HTR-8/SVneo (cell line): Measurements from ENCODE around the gene RELN.

Experiments used
- DNase-seq: peaks from one replicate; pipeline ENCODE4 v3.0.0; 2011; ENCODE audit warnings: low spot score, mixed read lengths; ENCODE audit not compliant: insufficient read length
- FAIRE-seq: peaks from 2 replicates; lab custom pipeline; 2011; peaks lifted over from hg19 to GRCh38; lab: Jason Lieb, UNC

The RELN gene

GRCh38 chr7:103699032-103699431, 290.4 kb downstream of the RELN start:
- no peak for DNase-seq
- no peak for FAIRE-seq

- DNase-seq (no peak), FAIRE-seq (no peak)
Measured at GRCh38 chr7:103698064-103698463, 291.4 kb downstream of the RELN start.

GRCh38 chr7:103695521-103695920, 293.9 kb downstream of the RELN start:
- FAIRE-seq = no peak
- no peak for DNase-seq

GRCh38 chr7:103694304-103694703, 295.2 kb downstream of the RELN start:
- FAIRE-seq (no peak), DNase-seq (no peak)

DNA sequence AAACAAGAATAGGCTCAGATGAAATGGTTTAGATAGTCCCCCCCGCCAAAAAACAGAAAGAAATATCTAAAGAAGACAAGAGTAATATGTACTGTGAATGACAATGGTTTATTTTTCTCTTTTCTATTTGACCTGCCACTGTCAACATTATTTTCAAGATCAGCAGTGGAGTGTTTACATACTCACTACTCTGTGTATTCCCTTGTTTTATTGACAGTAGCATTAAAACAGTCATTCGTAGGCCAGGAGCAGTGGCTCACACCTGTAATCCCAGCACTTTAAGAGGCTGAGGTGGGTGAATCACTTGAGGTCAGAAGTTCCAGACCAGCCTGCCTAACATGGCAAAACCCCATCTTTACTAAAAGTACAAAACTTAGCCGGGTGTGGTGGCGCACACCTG, 298.2 kb downstream of the RELN start:
- DNase-seq (no peak), FAIRE-seq (no peak)

- no peak for FAIRE-seq
- DNase-seq = no peak
Measured at GRCh38 chr7:103690242-103690974, 299.1 kb downstream of the RELN start.

DNA sequence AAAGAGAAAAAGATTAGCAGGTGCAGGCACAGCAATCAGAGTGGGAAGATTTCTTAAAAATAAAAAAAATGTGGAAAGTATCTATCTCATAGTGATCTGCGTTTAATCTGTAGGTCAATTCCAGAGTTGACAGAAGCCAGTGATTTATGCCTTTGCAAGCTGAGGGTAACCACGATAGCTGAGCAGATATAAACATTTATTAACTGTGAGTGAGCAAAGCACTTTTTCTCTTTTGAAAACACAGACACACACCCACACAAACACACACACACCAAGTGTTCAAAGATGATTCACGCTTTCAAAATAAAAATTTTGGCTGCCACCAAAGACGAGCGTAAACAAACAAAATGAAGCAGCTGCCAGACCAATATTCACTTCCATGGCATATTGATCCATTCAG, 300.2 kb downstream of the RELN start:
- no peak for DNase-seq
- FAIRE-seq = no peak

GRCh38 chr7:103687951-103688350, 301.5 kb downstream of the RELN start:
- no peak for FAIRE-seq

GRCh38 chr7:103687272-103687671, 302.2 kb downstream of the RELN start:
- DNase-seq (no peak), FAIRE-seq (no peak)

More at GRCh38 chr7:103687951-103688350, 301.5 kb downstream of the RELN start:
- DNase-seq = no peak

GRCh38 chr7:103686763-103687162, 302.7 kb downstream of the RELN start:
- no peak for DNase-seq
- no peak for FAIRE-seq

DNA sequence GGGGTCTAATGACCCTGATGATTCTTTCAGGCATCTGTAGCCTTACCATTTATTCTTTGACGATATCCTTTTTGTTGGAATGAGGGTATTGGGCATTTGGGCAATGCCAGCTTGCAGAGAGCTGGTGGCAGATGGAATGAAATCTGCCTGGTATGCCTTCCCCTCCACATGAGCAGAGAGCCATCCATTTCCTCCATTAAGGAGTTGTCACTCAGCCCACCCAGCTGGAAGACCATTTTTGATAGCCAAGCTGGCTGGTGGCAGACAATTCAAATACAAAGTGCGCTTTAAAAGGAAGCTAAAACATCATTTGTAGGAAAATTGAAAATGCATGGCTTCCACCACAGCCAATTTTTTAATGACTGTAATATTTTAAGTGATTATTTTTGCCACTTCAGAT, 303.4 kb downstream of the RELN start:
- no peak for FAIRE-seq
- no peak for DNase-seq

- DNase-seq = no peak
- no peak for FAIRE-seq
Measured at GRCh38 chr7:103685646-103686045, 303.8 kb downstream of the RELN start.

DNA sequence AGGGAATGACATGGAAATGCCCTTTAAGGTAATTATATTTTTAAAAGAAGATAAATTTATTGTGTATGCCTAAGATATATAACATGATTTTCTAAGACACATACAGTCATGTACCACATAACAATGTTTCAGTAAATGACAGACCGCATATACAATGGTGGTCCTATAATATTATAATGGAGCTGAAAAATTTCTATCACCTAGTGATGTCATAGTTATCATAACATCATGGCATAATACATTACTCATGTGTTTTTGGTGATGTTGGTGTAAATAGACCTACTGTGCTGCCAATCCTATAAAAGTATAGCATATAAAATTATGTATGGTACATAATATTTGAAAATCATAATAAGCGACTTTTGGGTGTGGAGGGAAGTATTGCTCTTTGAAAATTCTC, 306.1 kb downstream of the RELN start:
- FAIRE-seq (no peak), DNase-seq (no peak)

DNA sequence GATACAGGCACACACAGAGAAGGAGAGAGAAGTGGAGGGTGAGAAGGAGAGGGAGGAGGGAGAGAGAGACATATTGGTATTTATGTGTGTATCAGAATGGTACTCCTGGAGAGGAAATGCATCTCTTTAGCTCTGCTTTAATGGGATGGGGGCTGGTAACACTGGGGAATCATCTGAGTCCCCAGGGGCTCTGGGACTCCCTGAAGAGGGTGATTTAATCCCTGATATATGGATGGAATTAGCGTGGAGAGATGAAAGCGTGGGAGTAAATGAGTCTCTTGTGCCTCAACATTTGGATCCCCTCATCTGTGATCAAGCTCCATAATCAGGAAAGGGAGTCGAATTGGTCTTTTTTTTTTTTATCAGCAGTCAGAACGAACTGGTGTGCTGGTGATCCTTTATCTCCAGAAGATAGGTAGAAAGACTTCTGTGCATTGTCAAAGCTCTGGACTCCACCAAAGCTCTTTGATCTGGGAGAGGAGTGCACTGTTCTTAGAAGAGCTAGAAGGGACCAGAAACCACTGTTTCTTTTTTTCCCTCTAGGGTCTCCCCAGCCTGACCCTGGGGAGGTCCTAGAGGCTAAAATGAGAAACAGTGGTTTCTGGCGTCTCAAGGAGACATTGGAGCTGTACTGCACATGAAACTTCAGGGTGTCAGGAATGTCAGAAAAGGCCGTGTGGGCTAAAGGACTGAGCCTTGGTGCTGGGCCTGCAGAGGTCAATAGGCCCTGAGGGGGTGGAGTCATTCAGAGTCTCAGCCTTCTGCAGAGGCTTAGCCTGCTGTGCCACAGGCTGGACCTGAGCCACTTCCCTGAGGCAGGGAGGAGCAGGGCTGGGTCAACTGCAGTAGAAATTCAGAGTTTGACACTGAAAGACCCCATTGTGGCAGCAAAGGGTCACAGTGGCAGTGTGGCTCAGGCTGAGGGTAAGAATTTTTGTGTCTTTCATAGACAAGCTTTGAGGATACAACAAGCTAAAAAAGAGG, 309.0 kb downstream of the RELN start:
- FAIRE-seq = no peak
- DNase-seq = no peak

- no peak for FAIRE-seq
- DNase-seq = no peak
Measured at GRCh38 chr7:103679151-103680132, 310.0 kb downstream of the RELN start.

- FAIRE-seq (no peak), DNase-seq (no peak)
Measured at GRCh38 chr7:103668279-103668941, 321.0 kb downstream of the RELN start.

DNA sequence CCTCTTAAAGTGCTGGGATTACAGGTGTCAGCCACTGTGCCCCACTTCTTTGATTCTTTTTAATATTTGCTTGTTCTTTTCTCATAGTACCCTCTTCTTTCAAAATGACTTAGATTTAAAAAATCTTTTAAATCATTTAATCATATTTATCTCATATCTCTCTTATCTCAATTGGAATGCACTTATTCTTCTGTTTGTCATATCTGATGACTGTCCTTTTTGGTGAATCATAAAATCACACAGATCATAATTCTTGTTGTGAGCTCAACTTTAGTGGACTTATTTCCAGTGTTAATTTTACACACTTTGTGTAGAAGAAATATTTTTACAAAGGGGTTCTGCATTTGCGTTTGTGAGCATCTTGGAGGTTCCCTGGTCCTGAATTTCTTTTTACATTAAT, 323.1 kb downstream of the RELN start:
- DNase-seq (no peak), FAIRE-seq (no peak)

- no peak for DNase-seq
- no peak for FAIRE-seq
Measured at GRCh38 chr7:103664577-103664976, 324.9 kb downstream of the RELN start.
